Activated B cell treated with CpG ODN at 0.5 μM for 24 hours (primary cell): ENCODE measurements around the gene C9orf85. TPM values are rescaled to one million over a fixed set of nuclear protein-coding genes. Genes with fewer than 3 reads are reported as not detected.
"Not testable (repeated sequence)": the region's sequence is repeated elsewhere in the genome, so short reads cannot be mapped to it uniquely, and the experiment has no call there.

Experiments used
- ATAC-seq: fragments of 200-7000 bp; cut with Tn5 transposase; one replicate; pipeline ENCODE4 v1.10.0; 2021; ENCODE audit warnings: low read depth, mild to moderate bottlenecking, moderate library complexity
- CTCF ChIA-PET: fragments of 350-600 bp; sonication (Branson Sonifier 250); formaldehyde crosslinking; loops from one replicate; lab custom pipeline; 2021; ENCODE audit warnings: antibody characterized with exemption; lab: Charles Lee
- POLR2A ChIA-PET: fragments of 350-600 bp; sonication (Branson Sonifier 250); formaldehyde crosslinking; loops from one replicate; lab custom pipeline; 2021; ENCODE audit warnings: antibody characterized with exemption; lab: Charles Lee
- DNase-seq: peaks from one replicate; pipeline ENCODE4 v3.0.0; 2022
- H3K27ac Mint-ChIP-seq: one replicate; pipeline ENCODE4 v1.8.0; 2020; ENCODE audit warnings: mixed read lengths
- H3K27me3 Mint-ChIP-seq: one replicate; pipeline ENCODE4 v1.8.0; 2021; ENCODE audit warnings: mixed read lengths
- H3K36me3 Mint-ChIP-seq: one replicate; pipeline ENCODE4 v1.8.0; 2021; ENCODE audit warnings: low read depth, mixed read lengths
- H3K4me1 Mint-ChIP-seq: one replicate; pipeline ENCODE4 v1.8.0; 2021; ENCODE audit warnings: mixed read lengths
- H3K4me3 Mint-ChIP-seq: one replicate; pipeline ENCODE4 v1.8.0; 2020; ENCODE audit warnings: mild to moderate bottlenecking, mixed read lengths
- H3K9me3 Mint-ChIP-seq: one replicate; pipeline ENCODE4 v1.8.0; 2020; ENCODE audit warnings: mixed read lengths
- intact Hi-C: fragments of 100-400 bp; cut with micrococcal nuclease; formaldehyde crosslinking; loops from one replicate; pipeline ENCODE4 v1.15.1; 2024
- total RNA-seq: library from RNA; stranded (reverse); gene quantifications from 2 replicates; pipeline ENCODE4 v1.2.3, GENCODE V29; 2022
- TF ChIP-seq, protein P1 (sequence below): fragments of 200-600 bp; IDR thresholded peaks from one replicate; pipeline ENCODE4 v1.8.0; 2022; ENCODE audit warnings: antibody characterized with exemption, mild to moderate bottlenecking

The C9orf85 gene
- total RNA-seq, 1 donor from 2014 or later: 9.5 TPM

DNA sequence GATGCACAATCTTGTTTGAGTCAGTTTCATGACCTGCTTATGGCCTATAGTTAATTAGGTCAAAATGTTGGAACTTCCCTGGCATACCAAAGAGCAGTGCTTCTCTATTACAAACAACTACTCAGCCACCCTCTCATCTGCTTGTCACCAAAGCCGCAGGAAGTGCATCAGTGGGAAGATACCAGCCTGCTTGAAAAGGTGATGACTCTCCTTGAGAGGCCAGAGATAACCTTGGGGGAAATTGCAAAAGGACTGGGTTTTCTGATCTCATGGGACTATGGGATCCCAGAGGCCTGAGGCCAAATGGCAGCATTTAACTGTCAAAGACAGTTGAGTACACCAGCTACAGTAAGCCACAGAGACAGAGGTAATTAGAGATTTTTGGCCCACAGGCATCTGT, 79.0 kb downstream of the C9orf85 start:
- no peaks in the 10 kb centered on the region for H3K4me1 Mint-ChIP-seq
- POLR2A ChIA-PET: no interaction called here
- H3K27ac Mint-ChIP-seq: no peak overlapping the region
- TF ChIP-seq, protein P1, sequence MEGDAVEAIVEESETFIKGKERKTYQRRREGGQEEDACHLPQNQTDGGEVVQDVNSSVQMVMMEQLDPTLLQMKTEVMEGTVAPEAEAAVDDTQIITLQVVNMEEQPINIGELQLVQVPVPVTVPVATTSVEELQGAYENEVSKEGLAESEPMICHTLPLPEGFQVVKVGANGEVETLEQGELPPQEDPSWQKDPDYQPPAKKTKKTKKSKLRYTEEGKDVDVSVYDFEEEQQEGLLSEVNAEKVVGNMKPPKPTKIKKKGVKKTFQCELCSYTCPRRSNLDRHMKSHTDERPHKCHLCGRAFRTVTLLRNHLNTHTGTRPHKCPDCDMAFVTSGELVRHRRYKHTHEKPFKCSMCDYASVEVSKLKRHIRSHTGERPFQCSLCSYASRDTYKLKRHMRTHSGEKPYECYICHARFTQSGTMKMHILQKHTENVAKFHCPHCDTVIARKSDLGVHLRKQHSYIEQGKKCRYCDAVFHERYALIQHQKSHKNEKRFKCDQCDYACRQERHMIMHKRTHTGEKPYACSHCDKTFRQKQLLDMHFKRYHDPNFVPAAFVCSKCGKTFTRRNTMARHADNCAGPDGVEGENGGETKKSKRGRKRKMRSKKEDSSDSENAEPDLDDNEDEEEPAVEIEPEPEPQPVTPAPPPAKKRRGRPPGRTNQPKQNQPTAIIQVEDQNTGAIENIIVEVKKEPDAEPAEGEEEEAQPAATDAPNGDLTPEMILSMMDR: no peak
- H3K4me3 Mint-ChIP-seq: no peak overlapping the region
- H3K36me3 Mint-ChIP-seq: no peaks in the 10 kb centered on the region
- peaks cover 4% of the 10 kb centered on the region for H3K27me3 Mint-ChIP-seq
- ATAC-seq (no peak), DNase-seq (no peak)
- CTCF ChIA-PET: no interaction called here
- no peaks in the 10 kb centered on the region for H3K9me3 Mint-ChIP-seq
- intact Hi-C loops: no loop called here

DNA sequence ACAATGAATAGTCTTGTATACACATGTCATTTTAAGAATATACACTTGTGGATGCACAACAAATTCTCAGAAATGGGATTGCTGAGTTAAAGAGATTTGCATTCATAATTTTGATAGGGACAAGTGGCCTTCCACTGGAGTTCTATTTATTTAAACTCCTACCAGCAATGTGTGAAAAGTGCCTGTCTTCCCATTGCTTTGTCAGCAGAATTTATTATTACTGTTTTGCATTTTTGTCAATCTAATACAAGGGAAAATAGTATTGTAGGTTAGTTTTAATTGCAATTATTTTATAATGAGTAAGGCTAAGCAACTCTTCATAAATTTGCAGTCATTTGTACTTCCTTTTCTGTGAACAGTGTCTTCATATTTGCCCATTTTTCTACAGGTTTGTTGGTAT, 94.0 kb downstream of the C9orf85 start:
- Mint-ChIP-seq H3K27ac (no peak overlapping the region), H3K4me3 (no peak overlapping the region), H3K27me3 (peaks cover 2% of the 10 kb centered on the region), H3K36me3 (no peaks in the 10 kb centered on the region), H3K9me3 (peaks cover 4% of the 10 kb centered on the region), H3K4me1 (no peaks in the 10 kb centered on the region)
- intact Hi-C loops: no loop called here
- ATAC-seq (no peak), DNase-seq (no peak)
- ChIA-PET POLR2A (no interaction called here), CTCF (no interaction called here)
- TF ChIP-seq, protein P1: no peak

DNA sequence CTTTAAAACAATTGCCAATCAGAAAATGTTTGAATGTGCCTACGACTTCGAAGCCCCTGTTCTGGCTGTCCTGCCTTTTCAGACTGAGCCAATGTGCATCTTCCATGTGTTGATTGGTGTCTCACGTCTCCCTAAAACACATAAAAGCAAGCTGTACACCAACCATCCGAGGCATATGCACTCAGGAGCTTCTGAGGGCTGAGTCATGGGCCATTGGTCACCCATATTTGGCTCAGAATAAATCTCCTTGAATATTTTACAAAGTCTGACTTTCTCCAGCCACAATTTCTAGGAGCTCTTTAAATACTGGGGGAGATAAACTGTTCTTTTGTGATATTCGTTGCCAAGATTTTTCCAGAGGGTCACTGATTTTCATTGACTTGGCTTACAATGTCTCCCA, 95.1 kb downstream of the C9orf85 start:
- H3K4me3 Mint-ChIP-seq: no peak overlapping the region
- H3K36me3 Mint-ChIP-seq: no peaks in the 10 kb centered on the region
- H3K9me3 Mint-ChIP-seq: no peaks in the 10 kb centered on the region
- no peaks in the 10 kb centered on the region for H3K4me1 Mint-ChIP-seq
- H3K27ac Mint-ChIP-seq: no peak overlapping the region
- DNase-seq (no peak), ATAC-seq (no peak)
- TF ChIP-seq, protein P1: no peak
- POLR2A ChIA-PET: no interaction called here
- intact Hi-C loops: no loop called here
- H3K27me3 Mint-ChIP-seq: peaks cover 2% of the 10 kb centered on the region
- CTCF ChIA-PET: interaction anchor here (2.3 kb wide), 1 partner anchor 19 kb away, joined by 9 read pairs; no protein-coding TSS in a partner anchor

DNA sequence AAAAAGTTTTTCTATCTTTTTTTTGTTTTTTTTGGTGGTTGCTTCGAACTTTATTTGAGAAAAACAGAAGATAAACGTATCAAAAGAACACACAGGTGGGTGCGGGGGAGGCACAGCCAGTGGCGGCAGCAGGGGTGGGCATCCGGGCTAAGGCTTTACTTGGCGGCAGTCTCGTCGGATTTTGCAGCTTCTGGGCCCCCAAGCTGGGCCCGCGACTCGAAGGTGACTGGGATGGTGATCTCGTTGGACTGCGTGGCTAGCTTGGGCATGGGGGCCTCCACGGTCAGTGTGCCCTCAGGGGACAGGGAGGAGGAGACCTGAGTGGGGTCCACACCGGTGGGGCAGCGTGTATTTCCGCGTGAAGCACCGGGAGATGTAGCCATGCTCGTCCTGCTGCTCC, 96.3 kb downstream of the C9orf85 start:
- H3K27me3 Mint-ChIP-seq, H3K4me1 Mint-ChIP-seq, ATAC-seq, H3K27ac Mint-ChIP-seq, DNase-seq, POLR2A ChIA-PET, H3K9me3 Mint-ChIP-seq, H3K4me3 Mint-ChIP-seq, H3K36me3 Mint-ChIP-seq, intact Hi-C loops: not testable (repeated sequence)
- CTCF ChIA-PET: interaction anchor here (1.2 to 2.3 kb wide), 2 partner anchors 17 to 31 kb away, joined by 3 to 9 read pairs; no protein-coding TSS in a partner anchor

DNA sequence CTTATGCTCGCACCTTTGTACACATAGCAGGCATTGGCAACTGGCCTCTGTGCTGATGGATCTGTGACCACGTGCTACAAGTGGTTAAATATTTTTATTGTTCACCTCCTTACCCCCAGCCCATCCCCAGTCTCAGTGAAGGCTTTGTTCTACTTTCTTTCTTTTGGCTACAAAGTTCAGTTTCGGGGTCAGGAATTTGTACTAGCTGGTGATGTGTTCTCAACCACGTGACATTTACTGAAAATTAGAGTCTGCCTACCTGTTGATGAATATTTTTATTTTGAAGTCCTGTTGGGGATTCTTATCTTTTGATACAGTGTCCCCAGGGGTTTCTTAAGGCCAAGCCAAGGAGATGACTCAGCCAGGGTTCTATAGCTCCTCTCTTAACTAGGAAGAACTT, 101.2 kb downstream of the C9orf85 start:
- ATAC-seq (no peak), DNase-seq (no peak)
- TF ChIP-seq, protein P1: no peak
- intact Hi-C loops: no loop called here
- Mint-ChIP-seq H3K27me3 (no peaks in the 10 kb centered on the region), H3K4me3 (no peak overlapping the region), H3K36me3 (no peaks in the 10 kb centered on the region), H3K9me3 (no peaks in the 10 kb centered on the region), H3K27ac (no peak overlapping the region), H3K4me1 (no peaks in the 10 kb centered on the region)
- ChIA-PET POLR2A (interaction anchor here (0.6 kb wide), 1 partner anchor 1016 kb away, joined by 3 read pairs; no protein-coding TSS in a partner anchor), CTCF (interaction anchor here (1.8 kb wide), 1 partner anchor 12 kb away, joined by 6 read pairs; no protein-coding TSS in a partner anchor)
